GM12872 (cell line): ENCODE data around the gene ZNF428.

Experiments used
- CTCF ChIP-seq: IDR thresholded peaks from 3 replicates; pipeline ENCODE4 v1.5.1; 2011; ENCODE audit warnings: low read depth, mild to moderate bottlenecking, low read length, moderate library complexity; ENCODE audit not compliant: insufficient read depth

Gene ZNF428

GRCh38 chr19:43619262-43620060 is at the start of gene ZNF428:
Gene ZNF428 (minus strand): TSS chr19:43619629. CDS start chr19:43614304, 5,325 bp downstream.
- TF ChIP-seq CTCF, result no peak

- no peak for TF ChIP-seq CTCF
Measured at GRCh38 chr19:43668406-43669109, 49.1 kb upstream of the ZNF428 start.

DNA sequence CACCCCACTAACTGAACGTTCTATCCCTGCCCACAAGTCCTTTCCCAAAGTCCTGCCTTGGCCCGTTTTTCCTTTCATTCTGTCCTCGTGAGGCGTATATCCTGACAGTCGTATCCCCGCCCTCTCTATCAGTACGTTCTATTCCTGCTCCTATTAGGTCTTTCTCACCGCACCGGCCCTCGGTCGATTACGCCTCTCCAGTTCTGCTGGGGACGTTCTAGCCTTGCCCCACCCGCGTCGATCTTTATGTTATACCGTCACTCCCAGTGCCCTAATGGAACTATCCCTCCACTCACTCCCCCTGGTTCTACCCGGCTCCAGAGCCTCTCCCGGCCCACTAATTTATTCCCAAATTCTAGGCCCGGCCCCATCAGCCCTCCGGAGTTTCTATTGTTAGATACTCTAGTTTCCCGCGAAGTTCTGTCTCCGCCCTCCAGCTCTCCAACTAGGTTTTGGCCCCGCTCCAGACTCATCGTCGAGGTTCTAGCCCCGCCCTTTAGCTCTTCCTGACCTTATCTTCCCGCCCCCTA is 48.5 kb upstream of the ZNF428 start:
- TF ChIP-seq CTCF, result no peak

DNA sequence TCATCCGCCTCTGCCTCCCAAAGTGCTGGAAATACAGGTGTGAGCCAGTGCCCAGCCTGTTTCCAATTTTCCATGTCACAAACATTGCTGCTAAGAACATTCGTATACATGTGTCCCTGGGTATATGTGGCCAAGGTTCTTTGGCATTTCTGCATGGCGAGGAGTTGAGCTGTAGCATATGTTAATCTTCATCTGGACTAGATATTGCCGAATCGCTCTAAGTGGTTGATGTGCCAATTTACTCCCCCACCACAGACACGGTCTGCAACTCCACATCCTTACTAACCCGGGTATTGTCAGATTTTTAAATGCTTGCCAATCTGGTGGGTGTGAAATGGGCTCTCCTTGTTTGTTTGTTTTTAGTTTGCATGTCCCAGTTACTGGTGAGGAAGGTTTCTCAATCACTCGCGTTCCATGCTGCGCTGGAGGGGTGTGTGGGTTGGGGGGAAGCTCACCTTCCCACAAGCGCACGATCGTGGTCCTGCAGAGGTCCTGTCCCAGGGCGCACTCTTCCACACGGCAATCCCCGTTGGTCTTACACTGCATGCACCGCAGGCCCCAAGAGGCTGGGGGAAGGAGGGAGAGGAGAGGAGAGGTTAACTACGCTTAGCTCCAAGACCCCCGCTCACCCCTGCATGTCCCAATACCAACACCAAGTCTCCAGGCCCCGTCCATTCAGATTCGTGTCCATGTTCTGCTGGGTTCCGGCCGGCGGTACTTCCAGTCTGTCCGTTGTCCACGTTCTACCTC is 47.9 kb upstream of the ZNF428 start:
- TF ChIP-seq CTCF, result no peak

DNA sequence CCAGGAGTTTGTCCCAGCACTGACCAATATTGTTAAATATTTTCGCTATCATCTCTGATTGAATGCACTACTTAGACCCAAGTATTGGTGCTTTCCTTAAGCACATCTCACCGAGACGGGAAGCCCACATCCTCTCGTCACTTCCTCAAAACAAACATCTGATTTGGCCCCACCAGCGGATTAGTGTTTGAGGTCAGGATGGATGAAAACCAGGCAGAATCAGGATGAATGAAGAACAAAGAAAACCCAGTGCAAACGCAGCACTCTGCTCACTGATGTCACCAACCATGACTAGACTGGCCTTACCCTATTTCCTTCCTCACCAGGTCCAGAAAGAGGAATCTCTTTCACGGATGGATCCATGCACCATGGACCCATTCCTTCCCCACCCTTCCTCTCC is 44.6 kb upstream of the ZNF428 start:
- TF ChIP-seq CTCF, result no peak

DNA sequence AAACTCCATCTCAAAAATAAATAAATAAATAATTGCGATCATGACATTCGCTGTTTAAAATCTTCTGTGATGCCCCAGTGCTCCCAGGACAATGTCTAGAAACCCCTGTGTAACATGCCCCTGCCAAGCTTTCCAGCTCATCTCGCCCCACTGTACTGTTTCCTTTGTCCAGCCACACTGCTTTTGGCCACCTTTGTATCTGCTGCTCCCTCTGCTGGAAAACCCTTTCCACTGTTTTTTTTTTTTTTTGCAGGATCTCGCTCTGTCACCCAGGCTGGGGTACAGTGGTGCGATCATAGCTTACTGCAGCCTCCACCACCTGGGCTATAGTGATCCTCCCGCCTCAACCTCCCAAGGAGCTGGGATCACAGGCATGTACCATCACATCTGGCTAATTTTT is 43.1 kb upstream of the ZNF428 start:
- TF ChIP-seq CTCF, result 0 out of 3 replicates have a peak, but pooled peaks have one; percentile 5

DNA sequence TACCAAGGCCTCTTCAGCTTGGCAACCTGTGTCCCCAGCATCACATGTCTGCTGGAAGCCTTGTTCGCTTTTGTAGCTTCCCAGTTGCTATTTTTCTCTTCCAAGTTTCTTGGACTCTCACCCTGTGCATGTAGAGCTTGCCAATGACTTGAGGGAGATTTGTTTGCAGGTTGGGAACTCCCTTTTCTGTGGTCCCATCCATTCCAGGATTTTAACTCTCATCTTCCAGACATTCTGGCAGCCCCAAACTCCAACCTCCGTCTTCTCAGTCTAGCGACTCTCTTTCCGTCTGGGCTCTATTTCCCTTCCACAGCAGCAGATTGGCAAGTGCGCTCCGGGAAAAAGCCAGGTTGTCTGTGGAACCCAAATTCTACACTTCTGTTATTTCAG is 41.5 kb upstream of the ZNF428 start:
- no peak for TF ChIP-seq CTCF
